ENCODE data around the gene RELA. TPM values are rescaled to one million over a fixed set of nuclear protein-coding genes. Genes with fewer than 3 reads are reported as not detected.

Gene RELA
- total RNA-seq, 2 donors from 2014 or later = 57.6 to 62.9 TPM

- DNase-seq (peak; percentile 64 to 77), ATAC-seq (peak; percentile 89)
- intact Hi-C loops (cut with DNase I, micrococcal nuclease) = no loop called here
These were observed 24.8 kb downstream of the RELA start, which contains the start of gene SIPA1 for GRCh38 chr11:65637794-65638419. SIPA1 (plus strand) TSS chr11:65638101; CDS start chr11:65640922, 2,821 bp downstream.

- ATAC-seq = no peak
- intact Hi-C loops (cut with DNase I, micrococcal nuclease) = no loop called here
- no peak for DNase-seq
These were observed 25.6 kb downstream of the RELA start for GRCh38 chr11:65637032-65637557.

- intact Hi-C loops (cut with DNase I, micrococcal nuclease) = no loop called here
- DNase-seq = no peak
- no peak for ATAC-seq
These were observed 26.3 kb downstream of the RELA start for GRCh38 chr11:65636108-65637031.

GRCh38 chr11:65634905-65635731 lies 27.6 kb downstream of the RELA start:
- DNase-seq (no peak), ATAC-seq (no peak)
- intact Hi-C loops (cut with DNase I, micrococcal nuclease) = no loop called here

- intact Hi-C loops (cut with DNase I, micrococcal nuclease) = no loop called here
- no peak for DNase-seq
- no peak for ATAC-seq
These were observed 28.3 kb downstream of the RELA start for GRCh38 chr11:65634440-65634839.

GRCh38 chr11:65634109-65634436 lies 28.6 kb downstream of the RELA start:
- ATAC-seq (no peak), DNase-seq (no peak)
- intact Hi-C loops (cut with DNase I, micrococcal nuclease) = no loop called here

GRCh38 chr11:65633390-65634108 lies 29.2 kb downstream of the RELA start:
- ATAC-seq (no peak), DNase-seq (no peak)
- intact Hi-C loops (cut with DNase I, micrococcal nuclease) = no loop called here

GRCh38 chr11:65630215-65630614 lies 32.5 kb downstream of the RELA start:
- intact Hi-C loops (cut with DNase I, micrococcal nuclease) = no loop called here
- DNase-seq (no peak), ATAC-seq (no peak)

- ATAC-seq (no peak), DNase-seq (no peak)
- intact Hi-C loops (cut with DNase I, micrococcal nuclease) = loop anchor here in 1 of 2 donors (10.0 kb wide), 1 partner anchor 65 kb away; no protein-coding TSS in a partner anchor
These were observed 33.1 kb downstream of the RELA start for GRCh38 chr11:65629579-65629978.

GRCh38 chr11:65627202-65627601 lies 35.5 kb downstream of the RELA start:
- ATAC-seq (no peak), DNase-seq (no peak)
- intact Hi-C loops (cut with DNase I, micrococcal nuclease) = loop anchor here in 1 of 2 donors (10.0 kb wide), 1 partner anchor 62 kb away; no protein-coding TSS in a partner anchor

- ATAC-seq (peak; percentile 87), DNase-seq (peak in 1 of 2 donors; percentile 74)
- intact Hi-C loops (cut with DNase I, micrococcal nuclease) = loop anchor here in 1 of 2 donors (10.0 kb wide), 1 partner anchor 61 kb away; no protein-coding TSS in a partner anchor
These were observed 36.9 kb downstream of the RELA start for GRCh38 chr11:65625628-65626342.

- intact Hi-C loops (cut with DNase I, micrococcal nuclease) = loop anchor here in 1 of 2 donors (10.0 kb wide), 1 partner anchor 60 kb away; no protein-coding TSS in a partner anchor
- ATAC-seq (no peak), DNase-seq (no peak)
These were observed 37.6 kb downstream of the RELA start for GRCh38 chr11:65624931-65625627.

- intact Hi-C loops (cut with DNase I, micrococcal nuclease) = loop anchor here in 1 of 2 donors (10.0 kb wide), 1 partner anchor 59 kb away; no protein-coding TSS in a partner anchor
- DNase-seq (no peak), ATAC-seq (no peak)
These were observed 38.7 kb downstream of the RELA start for GRCh38 chr11:65623852-65624616.

- DNase-seq = no peak
- intact Hi-C loops (cut with DNase I, micrococcal nuclease) = loop anchor here in 1 of 2 donors (10.0 kb wide), 1 partner anchor 58 kb away; no protein-coding TSS in a partner anchor
These were observed 39.5 kb downstream of the RELA start for GRCh38 chr11:65623177-65623576.

GRCh38 chr11:65622011-65622410 lies 40.7 kb downstream of the RELA start:
- intact Hi-C loops (cut with DNase I, micrococcal nuclease) = loop anchor here in 1 of 2 donors (10.0 kb wide), 1 partner anchor 57 kb away; no protein-coding TSS in a partner anchor
- DNase-seq (no peak), ATAC-seq (no peak)

More at GRCh38 chr11:65623177-65623576, 39.5 kb downstream of the RELA start:
- ATAC-seq = no peak

- no peak for DNase-seq
- intact Hi-C loops (cut with DNase I, micrococcal nuclease) = loop anchor here in 1 of 2 donors (10.0 kb wide), 1 partner anchor 57 kb away; no protein-coding TSS in a partner anchor
- no peak for ATAC-seq
These were observed 41.3 kb downstream of the RELA start for GRCh38 chr11:65621460-65621859.

Data from left colon (tissue), 2 donors.